ENCODE measurements around the gene PCBP3. TPM values are rescaled to one million over a fixed set of nuclear protein-coding genes. Genes with fewer than 3 reads are reported as not detected.
A peak's percentile ranks its signal among the peaks of the same experiment; 100 is the strongest.

Gene PCBP3
- total RNA-seq, 4 donors from 2014 or later = 0.99 to 7.0 (median 2.5) TPM; not detected in 1

- 51 to 52% methylated on average over 5 of the region's 5 CpGs for WGBS, 2 donors
These were observed 220.9 kb downstream of the PCBP3 start for GRCh38 chr21:45864436-45864835.

GRCh38 chr21:45865106-45865835, 221.7 kb downstream of the PCBP3 start:
- TF ChIP-seq CTCF (IDR thresholded peaks at IDR 0.05) (no peak), POLR2A (IDR thresholded peaks at IDR 0.05) (no peak)
- DNase-seq (ENCODE audit: low spot score in 2 of 2) = peak in 1 of 2 donors; percentile 68
- no peak overlapping the region for H3K4me3 ChIP-seq (ENCODE audit: low read depth, poor library complexity, severe bottlenecking)
- intact Hi-C loops (cut with DNase I; ENCODE audit: low total_unique reads) = no loop called here
- WGBS, 2 donors = 65% methylated on average over 27 of the region's 27 CpGs

More at GRCh38 chr21:45864436-45864835, 220.9 kb downstream of the PCBP3 start:
- intact Hi-C loops (cut with DNase I; ENCODE audit: low total_unique reads) = no loop called here
- no peak overlapping the region for H3K4me3 ChIP-seq (ENCODE audit: low read depth, poor library complexity, severe bottlenecking)
- TF ChIP-seq CTCF (IDR thresholded peaks at IDR 0.05) (no peak), POLR2A (IDR thresholded peaks at IDR 0.05) (no peak)
- DNase-seq (ENCODE audit: low spot score in 2 of 2) = no peak

- WGBS, 2 donors = 65 to 79% methylated on average over 11 of the region's 11 CpGs
- peak in 1 of 2 donors; percentile 36 for DNase-seq (ENCODE audit: low spot score in 2 of 2)
- H3K4me3 ChIP-seq (ENCODE audit: low read depth, poor library complexity, severe bottlenecking) = no peak overlapping the region
- no peak for TF ChIP-seq POLR2A (IDR thresholded peaks at IDR 0.05)
- no peak for TF ChIP-seq CTCF (IDR thresholded peaks at IDR 0.05)
- intact Hi-C loops (cut with DNase I; ENCODE audit: low total_unique reads) = no loop called here
These were observed 223.0 kb downstream of the PCBP3 start for GRCh38 chr21:45866551-45866950.

- no peak overlapping the region for H3K4me3 ChIP-seq (ENCODE audit: low read depth, poor library complexity, severe bottlenecking)
- TF ChIP-seq POLR2A (IDR thresholded peaks at IDR 0.05) = no peak
- no peak for TF ChIP-seq CTCF (IDR thresholded peaks at IDR 0.05)
- DNase-seq (ENCODE audit: low spot score in 2 of 2) = peak in 1 of 2 donors; percentile 81
- 89 to 93% methylated on average over 43 of the region's 43 CpGs for WGBS, 2 donors
- intact Hi-C loops (cut with DNase I; ENCODE audit: low total_unique reads) = no loop called here
These were observed 223.6 kb downstream of the PCBP3 start for GRCh38 chr21:45867041-45867666.

- 92 to 93% methylated on average over 22 of the region's 22 CpGs for WGBS, 2 donors
- DNase-seq (ENCODE audit: low spot score in 2 of 2) = peak in 1 of 2 donors; percentile 74
- TF ChIP-seq CTCF (IDR thresholded peaks at IDR 0.05) (no peak), POLR2A (IDR thresholded peaks at IDR 0.05) (no peak)
- intact Hi-C loops (cut with DNase I; ENCODE audit: low total_unique reads) = no loop called here
- no peak overlapping the region for H3K4me3 ChIP-seq (ENCODE audit: low read depth, poor library complexity, severe bottlenecking)
These were observed 224.2 kb downstream of the PCBP3 start for GRCh38 chr21:45867671-45868081.

All from lower leg skin (tissue), 4 donors.